HCEC 1CT (cell line): ENCODE measurements around the gene GHRL.

Experiments used
- DNase-seq: peaks from one replicate; pipeline ENCODE4 v3.0.0-alpha.2; 2017

The GHRL gene

GRCh38 chr3:10238345-10239183, 54.2 kb downstream of the GHRL start:
- DNase-seq: no peak
